HG03575 (cell line): ENCODE measurements around the gene PM20D1.
"Not testable (repeated sequence)": the region's sequence is repeated elsewhere in the genome, so short reads cannot be mapped to it uniquely, and the experiment has no call there.

ENCODE experiments used
- ATAC-seq: cut with Tn5 transposase; IDR thresholded peaks from one replicate; pipeline ENCODE4 v1.9.1; 2021; ENCODE audit not compliant: unreplicated experiment, insufficient number of reproducible peaks, low FRiP score; ENCODE audit errors: extremely low read depth

The PM20D1 gene

GRCh38 chr1:205851993-205852392, 2.1 kb upstream of the PM20D1 start:
- ATAC-seq = no peak

- ATAC-seq = no peak
These were observed 6.7 kb downstream of the PM20D1 start for GRCh38 chr1:205843036-205843859.

- no peak for ATAC-seq
These were observed 7.7 kb downstream of the PM20D1 start for GRCh38 chr1:205842229-205842628.

GRCh38 chr1:205840146-205840923, 9.6 kb downstream of the PM20D1 start:
- no peak for ATAC-seq

GRCh38 chr1:205837382-205837970, 12.5 kb downstream of the PM20D1 start:
- no peak for ATAC-seq

GRCh38 chr1:205834751-205835150, 15.2 kb downstream of the PM20D1 start:
- no peak for ATAC-seq

- ATAC-seq = no peak
These were observed 17.6 kb downstream of the PM20D1 start for GRCh38 chr1:205832326-205832751.

- ATAC-seq = no peak
These were observed 22.3 kb downstream of the PM20D1 start for GRCh38 chr1:205827623-205828022.

- no peak for ATAC-seq
These were observed 22.9 kb downstream of the PM20D1 start for GRCh38 chr1:205826995-205827394.

- no peak for ATAC-seq
These were observed 23.7 kb downstream of the PM20D1 start for GRCh38 chr1:205826016-205826806.

- ATAC-seq = no peak
These were observed 25.8 kb downstream of the PM20D1 start for GRCh38 chr1:205824180-205824579.

- ATAC-seq = not testable (repeated sequence)
These were observed 26.7 kb downstream of the PM20D1 start for GRCh38 chr1:205823260-205823659.

- no peak for ATAC-seq
These were observed 27.5 kb downstream of the PM20D1 start for GRCh38 chr1:205822397-205822796.

- no peak for ATAC-seq
These were observed 31.9 kb downstream of the PM20D1 start for GRCh38 chr1:205817988-205818387.

- no peak for ATAC-seq
These were observed 32.6 kb downstream of the PM20D1 start for GRCh38 chr1:205817364-205817763.

GRCh38 chr1:205813755-205814058, 36.2 kb downstream of the PM20D1 start:
- no peak for ATAC-seq

GRCh38 chr1:205812878-205813754, 36.8 kb downstream of the PM20D1 start, which contains the start of gene SLC41A1:
Gene SLC41A1, minus strand, starts transcription at chr1:205813198. Its CDS starts 2,757 bp downstream, at chr1:205810441.
- ATAC-seq = no peak

GRCh38 chr1:205812271-205812877, 37.6 kb downstream of the PM20D1 start:
- no peak for ATAC-seq
